22Rv1 (cell line): ENCODE results near the gene GNL2.
"Not testable (repeated sequence)": the region's sequence is repeated elsewhere in the genome, so short reads cannot be mapped to it uniquely, and the experiment has no call there.

Source experiments
- H3K27ac ChIP-seq: fragments of 450-650 bp; 2 replicates; pipeline ENCODE4 v1.5.1; 2017
- CTCF ChIP-seq: fragments of 450-650 bp; IDR thresholded peaks from 2 replicates; pipeline ENCODE4 v1.5.1; 2017; ENCODE audit warnings: mild to moderate bottlenecking
- ZFX ChIP-seq: fragments of 450-650 bp; IDR thresholded peaks from 2 replicates; pipeline ENCODE4 v1.6.1; 2017; ENCODE audit warnings: antibody characterized with exemption, borderline replicate concordance

GNL2 gene

GRCh38 chr1:37562984-37563383, 32.8 kb downstream of the GNL2 start:
- TF ChIP-seq CTCF (no peak), ZFX (no peak)
- peak overlapping the region; percentile 26; the same call in 1 of the 2 replicates for H3K27ac ChIP-seq

GRCh38 chr1:37561133-37562132, 34.3 kb downstream of the GNL2 start:
- H3K27ac ChIP-seq = no peak overlapping the region
- TF ChIP-seq ZFX = no peak
- peak; percentile 81 for TF ChIP-seq CTCF

GRCh38 chr1:37560401-37561132, 35.2 kb downstream of the GNL2 start:
- no peak overlapping the region for H3K27ac ChIP-seq
- TF ChIP-seq CTCF = no peak

- H3K27ac ChIP-seq = not testable (repeated sequence)
Observed at GRCh38 chr1:37559957-37560379, 35.8 kb downstream of the GNL2 start.

GRCh38 chr1:37559080-37559479, 36.7 kb downstream of the GNL2 start:
- TF ChIP-seq ZFX (no peak), CTCF (no peak)
- no peak overlapping the region for H3K27ac ChIP-seq

- TF ChIP-seq CTCF (no peak), ZFX (no peak)
- H3K27ac ChIP-seq = no peak overlapping the region
Observed at GRCh38 chr1:37558411-37558810, 37.3 kb downstream of the GNL2 start.

GRCh38 chr1:37557402-37557801, 38.3 kb downstream of the GNL2 start:
- no peak for TF ChIP-seq CTCF
- no peak for TF ChIP-seq ZFX
- peak overlapping the region; percentile 64 for H3K27ac ChIP-seq
